ENCODE results near the gene SPSB4.

- TF ChIP-seq CTCF (IDR thresholded peaks at IDR 0.05) (no peak), POLR2A (IDR thresholded peaks at IDR 0.05) (no peak), POLR2AphosphoS5 (IDR thresholded peaks at IDR 0.05) (no peak)
These were observed 16.2 kb downstream of the SPSB4 start for GRCh38 chr3:141067206-141067974.

All from transverse colon (tissue), 4 donors.